ENCODE measurements around the gene INTS11.

The INTS11 gene

GRCh38 chr1:1291023-1291528 is 33.4 kb downstream of the INTS11 start:
- ChIA-PET CTCF (interaction anchor here (0.5 to 4.3 kb wide), 23 partner anchors 9 to 412 kb away, joined by 3 to 76 read pairs (median 4); no protein-coding TSS in a partner anchor), POLR2A (interaction anchor here (0.8 to 2.8 kb wide), 6 partner anchors 9 to 307 kb away, joined by 3 to 12 read pairs (median 4); partner anchors contain the start of gene UBE2J2)
- no peak overlapping the region for H3K27ac ChIP-seq (ENCODE audit: extremely low read depth, low read depth, low read length)
- no peaks in the 10 kb centered on the region for H3K9me3 ChIP-seq (ENCODE audit: control insufficient read depth, insufficient read depth, low read depth, low read length)
- H3K4me1 ChIP-seq (ENCODE audit: control insufficient read depth, insufficient read depth, low read length) = no peaks in the 10 kb centered on the region
- H3K4me3 ChIP-seq (ENCODE audit: low read depth, low read length) = no peak overlapping the region
- TF ChIP-seq ZFHX2 (tag by site-specific recombination; conservative IDR thresholded peaks at IDR 0.05) (peak; percentile 48; the same call in 1 of the 2 replicates), KLF7 (tag by site-specific recombination; IDR thresholded peaks at IDR 0.05; ENCODE audit: borderline replicate concordance) (peak; percentile 85), YY2 (tag by site-specific recombination; IDR thresholded peaks at IDR 0.05) (no peak), GLIS2 (tag by site-specific recombination; IDR thresholded peaks at IDR 0.05) (peak; percentile 36; the same call in 1 of the 2 replicates), ZIC2 (tag by site-specific recombination; IDR thresholded peaks at IDR 0.05) (peak; percentile 89), ZNF677 (tag by site-specific recombination; IDR thresholded peaks at IDR 0.05) (no peak), OSR2 (tag by site-specific recombination; IDR thresholded peaks at IDR 0.05) (peak; percentile 86), ZEB2 (tag by site-specific recombination; IDR thresholded peaks at IDR 0.05) (no peak), HIC1 (tag by site-specific recombination; IDR thresholded peaks at IDR 0.05) (0 out of 2 replicates have a peak, but pooled peaks have one; percentile 23), ZNF148 (tag by site-specific recombination; IDR thresholded peaks at IDR 0.05; ENCODE audit: borderline replicate concordance) (no peak), GLIS1 (tag by site-specific recombination; IDR thresholded peaks at IDR 0.05) (peak; percentile 60), ZSCAN4 (tag by site-specific recombination; IDR thresholded peaks at IDR 0.05) (no peak), KLF1 (tag by site-specific recombination; IDR thresholded peaks at IDR 0.05) (peak; percentile 86), PATZ1 (tag by site-specific recombination; IDR thresholded peaks at IDR 0.05) (peak; percentile 51; the same call in 1 of the 2 replicates), BCL11B (tag by site-specific recombination; IDR thresholded peaks at IDR 0.05; ENCODE audit: low read depth) (0 out of 2 replicates have a peak, but pooled peaks have one; percentile 26), ZNF174 (tag by site-specific recombination; IDR thresholded peaks at IDR 0.05) (no peak), ZNF202 (tag by site-specific recombination; IDR thresholded peaks at IDR 0.05; ENCODE audit: borderline replicate concordance) (no peak), KLF8 (tag by site-specific recombination; IDR thresholded peaks at IDR 0.05) (0 out of 2 replicates have a peak, but pooled peaks have one; percentile 17), ZNF423 (tag by site-specific recombination; IDR thresholded peaks at IDR 0.05) (peak; percentile 18; the same call in 1 of the 2 replicates), ZBTB6 (tag by site-specific recombination; IDR thresholded peaks at IDR 0.05) (peak; percentile 93)
- H3K36me3 ChIP-seq (ENCODE audit: control insufficient read depth in 2 of 2, insufficient read depth in 1 of 2, low read length in 2 of 2) = peaks cover 0 to 28% of the 10 kb centered on the region in 2 experiments; a peak in 1 of 3 replicates

Measured in HEK293 (cell line).